HFF-Myc (cell line): ENCODE data around the gene ANKRD55.

Experiments used
- DNase-seq: peaks from one replicate; pipeline ENCODE4 v3.0.0-alpha.2; 2011; ENCODE audit warnings: low read depth; ENCODE audit errors: extremely low read depth
- H3K4me3 ChIP-seq: replicated peaks from 2 replicates; pipeline ENCODE4 v1.5.1; 2011; ENCODE audit warnings: low read depth, mild to moderate bottlenecking, control low read depth, low read length
- CTCF ChIP-seq: IDR thresholded peaks from 2 replicates; pipeline ENCODE4 v1.5.1; 2012; ENCODE audit warnings: mild to moderate bottlenecking, low read depth, low read length, control low read depth; ENCODE audit errors: missing control alignments

The ANKRD55 gene

DNA sequence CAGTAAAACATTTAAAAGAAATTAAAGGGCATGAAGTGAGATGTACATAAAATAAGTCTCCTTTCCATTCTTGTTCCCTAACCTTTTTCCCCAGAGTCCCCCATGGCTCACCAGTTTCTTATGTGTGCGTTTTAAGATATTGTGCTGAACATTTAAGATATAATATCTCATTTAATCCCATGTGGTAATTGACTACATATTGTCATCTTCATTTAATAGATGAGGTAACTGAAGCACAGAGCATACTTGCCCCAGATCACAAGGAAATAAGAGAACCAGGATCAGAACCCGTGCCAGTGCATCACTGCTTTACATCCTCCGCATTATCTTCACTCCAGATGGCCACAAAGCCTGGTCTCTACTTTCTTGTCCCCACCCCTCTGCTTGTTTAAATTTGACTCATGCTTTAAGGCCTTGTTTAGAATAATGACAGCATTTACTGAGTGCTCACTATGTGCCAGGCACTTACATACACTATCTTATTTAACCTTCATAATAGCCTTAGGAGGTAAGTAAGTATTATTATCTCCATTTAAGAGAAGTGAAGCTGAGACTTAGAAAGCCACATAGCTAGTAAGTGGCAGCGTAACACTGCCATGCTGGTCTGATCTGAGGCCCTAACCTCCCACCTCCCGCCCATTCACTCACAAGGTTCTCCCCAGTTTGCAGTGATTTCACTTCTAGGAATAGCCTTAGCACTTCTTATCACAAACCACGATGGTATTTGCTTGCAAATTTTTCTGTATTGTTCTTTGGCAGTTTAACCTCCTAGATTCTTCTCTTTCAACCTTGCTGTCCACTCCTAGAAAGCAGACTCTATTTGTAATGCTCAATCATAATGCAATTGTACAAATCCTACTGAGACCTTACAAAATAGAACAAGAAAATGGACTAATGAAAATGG is 160.0 kb downstream of the ANKRD55 start:
- TF ChIP-seq CTCF, result no peak
- DNase-seq, result no peak

DNA sequence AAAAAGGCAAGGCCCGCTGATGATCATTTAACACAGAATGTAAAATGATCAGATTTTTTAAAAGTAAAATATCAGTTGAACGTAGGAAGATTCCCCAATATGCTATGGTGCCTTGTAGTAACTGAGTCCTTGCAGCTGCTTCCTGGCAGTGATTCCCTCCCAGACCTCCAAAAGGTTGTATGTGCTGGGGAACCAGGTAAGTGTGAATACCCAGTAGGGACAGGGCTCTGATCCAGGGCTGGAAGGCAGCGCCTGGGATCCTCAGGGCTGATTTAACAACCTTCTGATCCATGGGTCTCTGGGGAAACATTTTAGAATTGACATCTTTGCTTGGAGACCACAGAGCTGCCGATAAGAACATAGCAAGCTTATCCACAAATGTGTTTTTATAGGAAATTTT is 161.7 kb downstream of the ANKRD55 start:
- DNase-seq, result no peak
- no peak overlapping the region for H3K4me3 ChIP-seq
- TF ChIP-seq CTCF, result no peak

More for the DNA sequence above, 160.0 kb downstream of the ANKRD55 start:
- H3K4me3 ChIP-seq, result no peak overlapping the region

DNA sequence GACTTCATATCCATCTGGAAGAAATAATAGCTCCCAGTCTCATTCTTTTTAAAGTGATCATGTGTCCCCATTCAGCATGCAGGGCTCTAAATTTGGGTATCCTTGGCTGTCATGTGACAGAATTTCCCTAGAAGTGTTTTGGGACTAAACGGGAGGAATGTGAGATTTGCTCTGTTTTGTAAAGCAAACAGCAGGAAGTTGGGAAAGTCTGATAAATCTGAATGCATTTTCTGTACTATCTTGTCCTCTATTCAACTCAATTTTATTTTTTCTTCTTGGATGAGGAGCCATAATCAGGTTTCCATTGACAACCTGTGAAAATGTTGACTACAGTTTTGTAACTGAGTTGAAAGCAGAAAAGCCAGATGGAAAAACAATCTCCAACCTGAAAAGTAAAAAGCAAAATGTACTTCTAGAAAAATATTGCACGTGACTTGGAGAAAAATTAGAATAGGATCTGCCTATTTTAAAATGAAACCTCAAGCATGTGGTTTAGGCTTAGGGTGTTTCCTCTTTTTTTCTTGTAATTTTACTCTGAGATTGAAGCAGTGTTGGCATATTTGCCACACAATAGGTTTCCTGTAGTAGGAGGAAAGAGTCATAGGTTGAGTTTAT is 162.2 kb downstream of the ANKRD55 start:
- no peak overlapping the region for H3K4me3 ChIP-seq
- TF ChIP-seq CTCF, result no peak
- no peak for DNase-seq

DNA sequence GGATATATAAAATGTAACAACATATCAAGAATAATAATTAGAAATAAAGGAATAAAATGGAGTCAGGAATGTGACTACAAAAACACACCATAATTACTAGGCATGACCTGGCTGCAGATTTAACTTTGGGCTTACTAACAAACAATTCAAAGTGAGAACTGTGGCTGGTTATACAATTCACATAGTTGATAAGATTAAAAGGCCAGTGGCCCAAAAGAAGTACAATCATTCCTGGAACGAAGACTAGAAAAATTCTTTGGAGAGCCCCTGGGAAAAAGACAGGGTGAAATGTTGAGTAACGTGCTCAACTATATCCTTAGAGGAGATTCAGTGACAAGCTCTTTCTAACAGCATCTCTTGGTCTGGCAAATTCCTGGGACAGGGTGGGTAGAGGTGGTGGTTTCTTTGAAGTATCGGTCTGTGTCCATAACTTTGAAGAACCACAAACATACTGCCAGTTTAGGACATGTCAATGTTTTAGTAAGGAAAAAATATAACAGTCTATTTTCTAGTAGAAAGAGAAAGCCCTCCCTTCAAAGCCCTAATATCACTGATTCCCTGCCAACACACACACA is 163.4 kb downstream of the ANKRD55 start:
- TF ChIP-seq CTCF, result no peak

GRCh38 chr5:56066931-56067450 is 166.1 kb downstream of the ANKRD55 start:
- DNase-seq, result no peak
- H3K4me3 ChIP-seq, result no peak overlapping the region
- TF ChIP-seq CTCF, result no peak

More for the DNA sequence above, 163.4 kb downstream of the ANKRD55 start:
- DNase-seq, result no peak
- no peak overlapping the region for H3K4me3 ChIP-seq

DNA sequence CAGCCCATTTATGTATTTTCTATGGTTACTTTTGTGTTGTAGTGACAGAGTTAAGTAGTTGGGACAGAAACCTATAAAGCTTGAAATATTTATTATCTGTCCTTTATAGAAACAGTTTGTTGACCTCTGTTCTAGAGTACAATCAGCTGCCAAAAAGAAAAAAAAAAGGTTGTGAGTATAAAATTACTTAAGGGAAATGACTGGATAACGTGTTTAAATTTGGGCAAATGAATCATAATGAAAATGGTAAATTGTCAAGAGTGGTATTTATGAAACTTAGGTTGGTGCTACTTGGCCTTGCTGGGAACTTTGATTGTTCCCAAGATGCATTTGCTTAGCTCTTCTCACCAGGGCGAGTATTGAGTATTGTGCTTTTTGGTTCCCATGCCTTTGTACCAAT is 168.1 kb downstream of the ANKRD55 start:
- no peak for TF ChIP-seq CTCF
- no peak for DNase-seq
- no peak overlapping the region for H3K4me3 ChIP-seq
